Astrocyte of the cerebellum (primary cell): ENCODE measurements around the gene CHD2.
"Not testable (repeated sequence)": the region's sequence is repeated elsewhere in the genome, so short reads cannot be mapped to it uniquely, and the experiment has no call there.

ENCODE experiments used
- DNase-seq: peaks from one replicate; pipeline ENCODE4 v3.0.0-alpha.2; 2011; ENCODE audit warnings: low read depth
- H3K4me3 ChIP-seq: 2 replicates; pipeline ENCODE4 v1.5.1; 2011; ENCODE audit warnings: mild to moderate bottlenecking, low read depth, low read length, moderate library complexity
- CTCF ChIP-seq: IDR thresholded peaks from 2 replicates; pipeline ENCODE4 v1.5.1; 2012; ENCODE audit warnings: low read length, low read depth, moderate library complexity, mild to moderate bottlenecking; ENCODE audit errors: missing control alignments
- in situ Hi-C: cut with HindIII; loops from 2 replicates; pipeline ENCODE4 v1.10.0; 2017; ENCODE audit warnings: low sequenced_read_pairs

The CHD2 gene

DNA sequence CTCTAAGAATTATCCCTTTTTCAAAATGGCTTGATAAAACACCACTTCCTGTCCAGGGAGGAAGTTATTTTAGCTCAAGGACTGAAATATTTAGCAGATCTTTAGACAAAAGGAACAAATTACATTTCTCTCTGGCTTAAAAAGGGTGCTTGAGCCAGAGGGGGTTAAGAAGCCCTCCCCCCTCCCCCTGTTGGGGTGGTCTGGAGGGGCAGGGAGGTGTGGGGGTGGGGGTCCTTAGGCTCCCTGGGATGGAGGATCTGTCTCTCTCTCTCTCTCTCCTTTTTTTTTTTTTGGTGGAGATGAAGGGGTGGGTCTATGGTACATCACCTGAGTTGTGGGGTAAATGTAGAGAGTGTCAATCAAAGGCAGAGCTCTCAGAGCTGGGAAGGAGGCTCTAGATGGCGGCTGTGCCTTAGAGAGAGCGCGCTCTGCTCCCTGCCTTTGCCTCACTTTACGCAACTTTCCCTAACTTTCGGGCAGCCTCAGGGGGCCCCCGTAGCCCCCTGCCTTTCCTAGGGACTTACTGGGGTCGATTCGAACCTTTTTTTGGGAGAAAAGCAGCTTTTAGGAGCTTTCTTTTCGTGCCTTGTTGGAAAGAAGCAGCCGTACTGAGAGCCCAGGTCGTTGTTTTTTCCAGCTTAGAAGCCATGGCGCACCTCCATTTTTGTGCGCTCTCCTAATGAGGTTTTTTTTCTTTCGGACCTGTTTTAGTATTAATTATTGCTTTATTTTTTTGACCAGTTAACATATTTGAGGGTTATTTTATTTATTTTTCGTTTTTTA is at the start of gene CHD2:
CHD2 (plus strand) TSS at position 377 of the 783 bp plus-strand sequence. CDS start 914 bp downstream, outside the sequence.
- in situ Hi-C loops: loop anchor here (5.0 kb wide), 1 partner anchor 98 kb away; no protein-coding TSS in a partner anchor
- TF ChIP-seq CTCF: no peak
- H3K4me3 ChIP-seq: peak within 1 kb of the TSS; percentile 74
- DNase-seq: peak; percentile 78

DNA sequence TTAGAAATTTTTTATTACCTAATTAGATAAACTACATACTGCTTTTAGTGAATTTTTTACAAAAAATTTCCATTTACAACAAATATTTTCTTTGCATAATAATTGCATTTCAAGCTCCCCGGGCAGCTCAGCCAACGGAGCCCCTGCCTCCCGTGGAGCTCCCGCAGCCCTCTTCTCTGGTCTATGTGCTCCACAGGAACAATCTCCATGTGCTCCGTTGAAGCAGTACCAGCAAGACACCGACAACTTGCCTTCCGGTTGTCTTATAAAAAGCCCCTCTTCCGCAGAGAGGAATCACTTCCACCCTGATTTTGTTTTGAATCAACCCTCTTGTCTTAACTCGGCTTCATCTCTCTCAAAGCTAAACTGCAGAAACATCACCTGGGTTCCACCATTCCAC is 46.9 kb upstream of the CHD2 start:
- in situ Hi-C loops: no loop called here
- DNase-seq: no peak
- H3K4me3 ChIP-seq: no peak overlapping the region
- TF ChIP-seq CTCF: no peak

GRCh38 chr15:92861742-92862141 is 38.4 kb upstream of the CHD2 start:
- TF ChIP-seq CTCF: no peak
- in situ Hi-C loops: no loop called here
- H3K4me3 ChIP-seq: no peak overlapping the region
- no peak for DNase-seq

GRCh38 chr15:92864127-92864814 is 35.9 kb upstream of the CHD2 start:
- in situ Hi-C loops: no loop called here
- DNase-seq: no peak
- H3K4me3 ChIP-seq: no peak overlapping the region
- no peak for TF ChIP-seq CTCF

- TF ChIP-seq CTCF: no peak
- in situ Hi-C loops: no loop called here
Observed at GRCh38 chr15:92869263-92869940, 30.7 kb upstream of the CHD2 start.

DNA sequence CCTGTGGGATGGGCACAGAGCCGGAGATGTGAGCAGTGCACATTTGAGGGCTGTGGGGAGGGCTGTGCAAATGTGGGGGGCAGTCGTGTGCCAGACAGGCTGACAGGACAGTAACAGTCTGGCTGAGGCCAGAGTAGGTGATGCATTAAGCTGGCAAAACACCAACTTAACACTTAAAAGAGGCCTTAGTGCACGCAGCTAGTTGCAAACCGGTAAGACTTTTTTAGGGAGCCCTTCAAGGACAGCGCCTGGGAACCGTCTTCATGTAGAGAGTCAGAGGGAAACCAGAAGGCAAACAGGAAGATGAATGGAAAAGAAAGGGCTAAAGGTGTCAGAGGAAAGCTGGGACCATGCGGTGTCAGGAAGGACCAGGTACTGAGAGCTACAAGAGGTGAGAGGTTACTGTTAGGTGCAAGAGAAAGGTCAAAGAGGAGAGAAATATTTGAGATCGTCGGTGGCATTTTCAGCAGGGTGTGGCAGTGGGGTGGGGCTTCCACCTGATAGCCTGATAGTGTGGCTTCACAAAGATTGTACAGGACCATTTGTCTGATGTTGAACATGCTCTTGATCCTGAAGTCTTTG is 30.0 kb upstream of the CHD2 start:
- in situ Hi-C loops: no loop called here
- no peak overlapping the region for H3K4me3 ChIP-seq
- no peak for DNase-seq
- no peak for TF ChIP-seq CTCF

More at GRCh38 chr15:92869263-92869940, 30.7 kb upstream of the CHD2 start:
- no peak for DNase-seq
- H3K4me3 ChIP-seq: no peak overlapping the region

- DNase-seq, H3K4me3 ChIP-seq, in situ Hi-C loops: not testable (repeated sequence)
Observed at GRCh38 chr15:92872967-92873366, 27.2 kb upstream of the CHD2 start.
